Measurements from ENCODE around the gene LIN52. TPM values are rescaled to one million over a fixed set of nuclear protein-coding genes. Genes with fewer than 3 reads are reported as not detected.

LIN52 gene
- total RNA-seq, 1 experiment from 2014 or later, result 11.0 TPM

DNA sequence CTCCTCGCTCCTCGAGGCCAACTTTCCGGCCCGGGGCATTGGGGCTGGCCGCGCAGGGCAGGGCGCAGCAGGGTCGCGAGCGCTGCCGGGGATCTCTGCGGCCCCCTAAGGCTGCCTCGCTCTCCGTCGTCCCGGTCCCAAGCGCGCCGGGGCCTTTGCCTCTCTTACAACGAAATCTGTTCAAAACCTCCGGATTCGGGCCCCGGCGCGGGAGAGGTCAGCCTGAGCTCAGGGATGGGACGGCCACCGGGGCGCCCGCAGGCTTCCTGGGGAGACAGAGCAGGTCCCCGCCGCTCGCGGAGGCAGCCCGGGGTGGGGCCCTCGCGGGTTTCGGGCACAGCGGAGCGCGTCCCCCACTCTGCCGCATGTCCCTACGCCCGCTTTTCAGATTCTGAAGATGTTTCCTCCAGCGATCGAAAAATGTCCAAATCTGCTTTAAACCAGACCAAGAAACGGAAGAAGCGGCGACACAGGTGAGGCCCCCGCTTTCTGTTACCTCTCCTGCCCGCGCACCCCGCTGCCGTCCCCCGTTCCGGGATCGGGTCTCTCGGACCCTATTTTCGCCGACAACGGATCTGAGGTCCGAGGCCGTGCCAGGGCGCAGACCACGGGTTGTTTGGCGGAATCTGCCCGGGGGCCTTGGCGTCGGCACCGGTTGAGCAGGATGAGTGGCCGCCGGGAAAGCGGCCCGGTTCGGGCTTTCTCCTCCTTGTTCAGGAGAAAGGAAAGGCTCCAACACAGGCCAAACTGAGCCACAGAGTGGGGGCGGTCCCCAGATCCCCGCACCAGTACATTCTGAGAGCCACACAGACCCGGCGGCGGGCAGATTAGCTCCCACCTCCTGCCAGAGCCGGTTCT, 156.3 kb downstream of the LIN52 start:
- Histone ChIP-seq H4K91ac (ENCODE audit: insufficient read length, low read depth, low read length) (no peak overlapping the region), H3K79me2 (ENCODE audit: insufficient read depth, low read length) (no peaks in the 10 kb centered on the region), H3K23me2 (ENCODE audit: insufficient read length, low read depth, low read length, poor library complexity, severe bottlenecking) (peaks cover 21% of the 10 kb centered on the region), H2BK15ac (ENCODE audit: low read depth, low read length) (no peak overlapping the region), H2BK12ac (ENCODE audit: insufficient read length, low read depth, low read length) (no peak overlapping the region), H2BK20ac (ENCODE audit: low read depth, low read length, poor library complexity, severe bottlenecking) (no peak overlapping the region), H3K4me2 (ENCODE audit: insufficient read depth, insufficient read length, low read length) (peak overlapping the region; percentile 73), H4K8ac (replicated peaks; ENCODE audit: insufficient read length, low read depth, low read length) (no peak overlapping the region), H2AFZ (ENCODE audit: low read length) (no peak overlapping the region), H4K20me1 (ENCODE audit: control insufficient read depth, insufficient read depth, insufficient read length) (no peaks in the 10 kb centered on the region), H3K4ac (ENCODE audit: low read depth, low read length) (no peak overlapping the region), H3T11ph (ENCODE audit: low read length) (no peak overlapping the region), H3K18ac (ENCODE audit: insufficient read length, low read depth, low read length) (no peak overlapping the region), H3K9me3 (ENCODE audit: control insufficient read depth, low read depth, low read length) (no peaks in the 10 kb centered on the region), H2BK5ac (ENCODE audit: insufficient read length, low read length) (no peak overlapping the region), H3K9ac (ENCODE audit: extremely low read depth, insufficient read length, low read length) (no peak overlapping the region), H3K27ac (ENCODE audit: insufficient read length, low read depth, low read length) (no peak overlapping the region), H4K5ac (ENCODE audit: insufficient read length, low read depth, low read length) (no peak overlapping the region), H3K23ac (ENCODE audit: insufficient read length, low read depth, low read length) (no peak overlapping the region), H3K56ac (ENCODE audit: insufficient read length, low read depth, low read length) (no peak overlapping the region), H3K14ac (ENCODE audit: insufficient read depth, low read length) (no peak overlapping the region; the same call in 1 of the 2 replicates), H2BK120ac (ENCODE audit: low read depth, low read length, poor library complexity, severe bottlenecking) (no peak overlapping the region), H2AK5ac (ENCODE audit: insufficient read length, low read length) (no peak overlapping the region), H3K27me3 (ENCODE audit: insufficient read depth, low read length) (peaks cover 66% of the 10 kb centered on the region), H3K4me1 (ENCODE audit: insufficient read depth, low read length) (0 out of 2 replicates have a peak, but pooled peaks cover 6% of the 10 kb centered on the region), H3K79me1 (ENCODE audit: insufficient read depth, low read depth, low read length, poor library complexity, severe bottlenecking) (no peaks in the 10 kb centered on the region)
- peak; percentile 47 for DNase-seq
- Mint-ChIP-seq H3K36me3 (ENCODE audit: insufficient read depth in 1 of 3, low read depth in 3 of 3) (no peaks in the 10 kb centered on the region; a peak in 1 of 7 replicates), H3K9me3 (no peaks in the 10 kb centered on the region; a peak in 2 of 5 replicates), H3K4me1 (peaks cover 29 to 55% of the 10 kb centered on the region in 2 experiments), H3K27ac (no peak overlapping the region), H3K27me3 (ENCODE audit: low read depth) (peaks cover 100% of the 10 kb centered on the region), H3K4me3 (peak overlapping the region; percentile 54 to 80)
- no CpG with 5 or more reads among the region's 80 CpGs for WGBS (ENCODE audit: extremely low coverage, insufficient read length, low lambda C conversion rate)
- TF ChIP-seq, protein P1, sequence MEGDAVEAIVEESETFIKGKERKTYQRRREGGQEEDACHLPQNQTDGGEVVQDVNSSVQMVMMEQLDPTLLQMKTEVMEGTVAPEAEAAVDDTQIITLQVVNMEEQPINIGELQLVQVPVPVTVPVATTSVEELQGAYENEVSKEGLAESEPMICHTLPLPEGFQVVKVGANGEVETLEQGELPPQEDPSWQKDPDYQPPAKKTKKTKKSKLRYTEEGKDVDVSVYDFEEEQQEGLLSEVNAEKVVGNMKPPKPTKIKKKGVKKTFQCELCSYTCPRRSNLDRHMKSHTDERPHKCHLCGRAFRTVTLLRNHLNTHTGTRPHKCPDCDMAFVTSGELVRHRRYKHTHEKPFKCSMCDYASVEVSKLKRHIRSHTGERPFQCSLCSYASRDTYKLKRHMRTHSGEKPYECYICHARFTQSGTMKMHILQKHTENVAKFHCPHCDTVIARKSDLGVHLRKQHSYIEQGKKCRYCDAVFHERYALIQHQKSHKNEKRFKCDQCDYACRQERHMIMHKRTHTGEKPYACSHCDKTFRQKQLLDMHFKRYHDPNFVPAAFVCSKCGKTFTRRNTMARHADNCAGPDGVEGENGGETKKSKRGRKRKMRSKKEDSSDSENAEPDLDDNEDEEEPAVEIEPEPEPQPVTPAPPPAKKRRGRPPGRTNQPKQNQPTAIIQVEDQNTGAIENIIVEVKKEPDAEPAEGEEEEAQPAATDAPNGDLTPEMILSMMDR (conservative IDR thresholded peaks at IDR 0.05), result no peak

All from H9 (cell line).